Stimulated activated naive CD8-positive, alpha-beta T cell treated with anti-CD3 and anti-CD28 coated beads, Interleukin-15, Interleukin-2, amounts not matched to agents 100 ng/mL and 50 ng/mL, for 24 hours (primary cell): Measurements from ENCODE around the gene SERPIND1.
A peak's percentile ranks its signal among the peaks of the same experiment; 100 is the strongest.

Source experiments
- H3K27ac Mint-ChIP-seq: one replicate; pipeline ENCODE4 v1.8.0; 2021; ENCODE audit warnings: mild to moderate bottlenecking, mixed read lengths
- H3K27me3 Mint-ChIP-seq: one replicate; pipeline ENCODE4 v1.8.0; 2021; ENCODE audit warnings: mixed read lengths
- H3K36me3 Mint-ChIP-seq: one replicate; pipeline ENCODE4 v1.8.0; 2021; ENCODE audit warnings: low read depth, mixed read lengths
- H3K4me1 Mint-ChIP-seq: one replicate; pipeline ENCODE4 v1.8.0; 2021; ENCODE audit warnings: low read depth, mixed read lengths
- H3K4me3 Mint-ChIP-seq: one replicate; pipeline ENCODE4 v1.8.0; 2021; ENCODE audit warnings: mild to moderate bottlenecking, mixed read lengths
- H3K9me3 Mint-ChIP-seq: one replicate; pipeline ENCODE4 v1.8.0; 2021; ENCODE audit warnings: mixed read lengths

The SERPIND1 gene

GRCh38 chr22:20788627-20789344 lies 14.9 kb downstream of the SERPIND1 start:
- H3K27ac Mint-ChIP-seq: no peak overlapping the region

GRCh38 chr22:20792221-20792965 lies 18.5 kb downstream of the SERPIND1 start:
- Mint-ChIP-seq H3K27me3 (no peaks in the 10 kb centered on the region), H3K9me3 (no peaks in the 10 kb centered on the region), H3K27ac (no peak overlapping the region), H3K36me3 (peaks cover 47% of the 10 kb centered on the region), H3K4me1 (no peaks in the 10 kb centered on the region), H3K4me3 (no peak overlapping the region)

More at GRCh38 chr22:20788627-20789344, 14.9 kb downstream of the SERPIND1 start:
- no peaks in the 10 kb centered on the region for H3K27me3 Mint-ChIP-seq
- no peaks in the 10 kb centered on the region for H3K9me3 Mint-ChIP-seq
- H3K4me1 Mint-ChIP-seq: peaks cover 4% of the 10 kb centered on the region
- no peak overlapping the region for H3K4me3 Mint-ChIP-seq
- peaks cover 26% of the 10 kb centered on the region for H3K36me3 Mint-ChIP-seq

- Mint-ChIP-seq H3K27ac (no peak overlapping the region), H3K36me3 (peaks cover 52% of the 10 kb centered on the region), H3K4me3 (no peak overlapping the region), H3K4me1 (no peaks in the 10 kb centered on the region), H3K9me3 (no peaks in the 10 kb centered on the region), H3K27me3 (no peaks in the 10 kb centered on the region)
Measured at GRCh38 chr22:20792966-20793728, 19.2 kb downstream of the SERPIND1 start.

GRCh38 chr22:20793748-20794649 lies 20.1 kb downstream of the SERPIND1 start:
- Mint-ChIP-seq H3K4me1 (no peaks in the 10 kb centered on the region), H3K36me3 (peaks cover 54% of the 10 kb centered on the region), H3K27ac (no peak overlapping the region), H3K9me3 (no peaks in the 10 kb centered on the region), H3K27me3 (no peaks in the 10 kb centered on the region), H3K4me3 (no peak overlapping the region)

- Mint-ChIP-seq H3K27me3 (no peaks in the 10 kb centered on the region), H3K36me3 (peaks cover 61% of the 10 kb centered on the region), H3K9me3 (no peaks in the 10 kb centered on the region), H3K4me1 (no peaks in the 10 kb centered on the region), H3K4me3 (no peak overlapping the region), H3K27ac (peak overlapping the region; percentile 51)
Measured at GRCh38 chr22:20794650-20795413, 20.9 kb downstream of the SERPIND1 start.

GRCh38 chr22:20796731-20797130 lies 22.8 kb downstream of the SERPIND1 start:
- H3K4me1 Mint-ChIP-seq: no peaks in the 10 kb centered on the region
- H3K27me3 Mint-ChIP-seq: no peaks in the 10 kb centered on the region
- H3K4me3 Mint-ChIP-seq: no peak overlapping the region
- H3K27ac Mint-ChIP-seq: no peak overlapping the region
- no peaks in the 10 kb centered on the region for H3K9me3 Mint-ChIP-seq
- H3K36me3 Mint-ChIP-seq: peaks cover 59% of the 10 kb centered on the region

GRCh38 chr22:20798218-20798617 lies 24.3 kb downstream of the SERPIND1 start:
- H3K4me1 Mint-ChIP-seq: no peaks in the 10 kb centered on the region
- no peak overlapping the region for H3K27ac Mint-ChIP-seq
- no peak overlapping the region for H3K4me3 Mint-ChIP-seq
- H3K36me3 Mint-ChIP-seq: peaks cover 64% of the 10 kb centered on the region
- no peaks in the 10 kb centered on the region for H3K27me3 Mint-ChIP-seq
- no peaks in the 10 kb centered on the region for H3K9me3 Mint-ChIP-seq

- H3K4me3 Mint-ChIP-seq: no peak overlapping the region
- no peaks in the 10 kb centered on the region for H3K4me1 Mint-ChIP-seq
- no peak overlapping the region for H3K27ac Mint-ChIP-seq
- H3K9me3 Mint-ChIP-seq: no peaks in the 10 kb centered on the region
- no peaks in the 10 kb centered on the region for H3K27me3 Mint-ChIP-seq
- peaks cover 70% of the 10 kb centered on the region for H3K36me3 Mint-ChIP-seq
Measured at GRCh38 chr22:20798974-20799373, 25.1 kb downstream of the SERPIND1 start.

- H3K4me3 Mint-ChIP-seq: no peak overlapping the region
- no peaks in the 10 kb centered on the region for H3K4me1 Mint-ChIP-seq
- H3K36me3 Mint-ChIP-seq: peaks cover 75% of the 10 kb centered on the region
- H3K9me3 Mint-ChIP-seq: no peaks in the 10 kb centered on the region
- H3K27ac Mint-ChIP-seq: no peak overlapping the region
- H3K27me3 Mint-ChIP-seq: no peaks in the 10 kb centered on the region
Measured at GRCh38 chr22:20799449-20799848, 25.5 kb downstream of the SERPIND1 start.

- no peaks in the 10 kb centered on the region for H3K27me3 Mint-ChIP-seq
- no peak overlapping the region for H3K27ac Mint-ChIP-seq
Measured at GRCh38 chr22:20802452-20802851, 28.5 kb downstream of the SERPIND1 start.

GRCh38 chr22:20802922-20803553 lies 29.1 kb downstream of the SERPIND1 start:
- H3K36me3 Mint-ChIP-seq: peaks cover 74% of the 10 kb centered on the region
- no peaks in the 10 kb centered on the region for H3K9me3 Mint-ChIP-seq
- H3K4me3 Mint-ChIP-seq: no peak overlapping the region
- no peaks in the 10 kb centered on the region for H3K27me3 Mint-ChIP-seq
- no peak overlapping the region for H3K27ac Mint-ChIP-seq
- H3K4me1 Mint-ChIP-seq: peaks cover 5% of the 10 kb centered on the region

More at GRCh38 chr22:20802452-20802851, 28.5 kb downstream of the SERPIND1 start:
- H3K4me1 Mint-ChIP-seq: peaks cover 5% of the 10 kb centered on the region
- no peaks in the 10 kb centered on the region for H3K9me3 Mint-ChIP-seq
- H3K36me3 Mint-ChIP-seq: peaks cover 72% of the 10 kb centered on the region
- H3K4me3 Mint-ChIP-seq: no peak overlapping the region

GRCh38 chr22:20803696-20804324 lies 29.9 kb downstream of the SERPIND1 start:
- Mint-ChIP-seq H3K4me1 (peaks cover 5% of the 10 kb centered on the region), H3K27ac (no peak overlapping the region), H3K27me3 (no peaks in the 10 kb centered on the region), H3K36me3 (peaks cover 70% of the 10 kb centered on the region), H3K9me3 (no peaks in the 10 kb centered on the region), H3K4me3 (no peak overlapping the region)

GRCh38 chr22:20804650-20805049 lies 30.7 kb downstream of the SERPIND1 start:
- H3K27me3 Mint-ChIP-seq: no peaks in the 10 kb centered on the region
- H3K4me1 Mint-ChIP-seq: peaks cover 5% of the 10 kb centered on the region
- H3K4me3 Mint-ChIP-seq: no peak overlapping the region
- no peaks in the 10 kb centered on the region for H3K9me3 Mint-ChIP-seq
- H3K27ac Mint-ChIP-seq: no peak overlapping the region
- peaks cover 64% of the 10 kb centered on the region for H3K36me3 Mint-ChIP-seq
